Spinal cord (tissue), 10 donors: ENCODE results near the gene DGKI. TPM values are rescaled to one million over a fixed set of nuclear protein-coding genes. Genes with fewer than 3 reads are reported as not detected.

Experiments used
- DNase-seq, 6 donors: peaks; one replicate each; pipeline versions ENCODE4 v3.0.0 to v3.0.0-alpha.2; 2013 to 2015; ENCODE audit warnings: low spot score in 6 of 6, low read depth in 4 of 6
- H3K27ac ChIP-seq: one replicate; pipeline ENCODE4 v1.5.1; 2013; ENCODE audit warnings: low read depth, low read length, control low read depth
- H3K27me3 ChIP-seq: one replicate; pipeline ENCODE4 v1.6.1; 2013; ENCODE audit warnings: low read length; ENCODE audit not compliant: control insufficient read depth, insufficient read depth
- H3K36me3 ChIP-seq: one replicate; pipeline ENCODE4 v1.6.1; 2013; ENCODE audit warnings: low read length; ENCODE audit not compliant: control insufficient read depth, insufficient read depth
- H3K4me1 ChIP-seq: one replicate; pipeline ENCODE4 v1.6.1; 2013; ENCODE audit warnings: low read length; ENCODE audit not compliant: control insufficient read depth, insufficient read depth
- H3K4me3 ChIP-seq: one replicate; pipeline ENCODE4 v1.5.1; 2013; ENCODE audit warnings: low read depth, low read length, control low read depth
- H3K9me3 ChIP-seq: one replicate; pipeline ENCODE4 v1.6.1; 2013; ENCODE audit warnings: low read length; ENCODE audit not compliant: control insufficient read depth, insufficient read depth
- WGBS: methylation state at CpG from one replicate; pipeline ENCODE4 v1.1.5; 2013; ENCODE audit warnings: missing lambda C conversion rate; ENCODE audit not compliant: insufficient coverage; 5-methylcytosine and 5-hydroxymethylcytosine counted together
- polyA plus RNA-seq, 2 donors: library from polyadenylated mRNA; unstranded; fragments of 120-200 nt; gene quantifications; one replicate each; pipeline ENCODE4 v1.2.1, GENCODE V29; 2013; ENCODE audit not compliant: insufficient read length in 2 of 2
- total RNA-seq, 2 donors: library from RNA; depleted of rRNA in 1 of 2; stranded (reverse); fragments of 120-200 nt in 1 of 2; fragments of >200 nt in 1 of 2; gene quantifications; one replicate each; pipeline versions ENCODE4 v1.2.3 to v1.2.4, GENCODE V29; 2013 to 2014
- donor health status: healthy.

The DGKI gene
- total and polyA plus RNA-seq, 4 donors, result 12.4 to 75.0 (median 22.7) TPM

DNA sequence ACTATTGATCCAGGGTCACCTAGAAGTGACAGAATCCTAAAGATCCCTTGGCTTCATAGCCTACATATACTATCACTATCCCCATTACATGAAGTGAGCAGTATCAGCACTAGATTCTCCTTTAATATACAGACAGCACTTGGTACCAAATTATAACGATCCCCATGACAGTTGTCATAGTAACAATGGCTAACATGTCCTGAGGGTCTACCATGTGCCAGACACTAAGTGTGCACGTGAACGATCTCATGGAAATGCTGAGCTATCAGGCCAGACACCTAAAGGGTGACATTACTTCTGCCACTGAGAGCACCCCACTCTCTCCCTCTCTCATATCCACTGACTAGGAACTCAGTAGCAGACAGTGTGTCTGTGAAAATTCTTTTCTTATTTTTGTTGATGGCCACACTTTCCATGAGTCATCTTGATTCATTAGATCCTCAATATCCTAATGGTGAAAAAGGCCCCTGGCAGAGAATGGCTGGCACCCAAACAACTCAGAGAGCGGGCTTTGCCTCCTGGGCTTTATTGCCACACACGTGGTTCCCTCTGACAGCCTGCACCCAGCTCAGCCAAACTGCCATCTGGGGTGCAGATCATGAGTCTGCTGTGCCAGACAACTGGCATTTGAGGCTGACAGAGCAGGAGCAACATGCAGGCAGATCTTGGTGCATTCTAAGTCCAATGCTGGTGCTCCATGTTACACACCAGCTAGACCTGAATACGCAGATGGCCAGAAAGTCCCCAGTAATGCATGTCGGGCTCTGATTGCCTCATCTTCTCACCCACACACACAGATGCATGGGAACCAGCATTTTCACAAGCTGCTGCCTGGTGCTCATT is 176.3 kb downstream of the DGKI start:
- no peaks in the 10 kb centered on the region for H3K27me3 ChIP-seq
- WGBS, result 68% methylated on average over 7 of the region's 7 CpGs
- no peak overlapping the region for H3K4me3 ChIP-seq
- peaks cover 4% of the 10 kb centered on the region for H3K4me1 ChIP-seq
- H3K27ac ChIP-seq, result no peak overlapping the region
- H3K9me3 ChIP-seq, result no peaks in the 10 kb centered on the region
- no peaks in the 10 kb centered on the region for H3K36me3 ChIP-seq
- DNase-seq, result peak in 2 of 6 donors; percentile 54 to 83

DNA sequence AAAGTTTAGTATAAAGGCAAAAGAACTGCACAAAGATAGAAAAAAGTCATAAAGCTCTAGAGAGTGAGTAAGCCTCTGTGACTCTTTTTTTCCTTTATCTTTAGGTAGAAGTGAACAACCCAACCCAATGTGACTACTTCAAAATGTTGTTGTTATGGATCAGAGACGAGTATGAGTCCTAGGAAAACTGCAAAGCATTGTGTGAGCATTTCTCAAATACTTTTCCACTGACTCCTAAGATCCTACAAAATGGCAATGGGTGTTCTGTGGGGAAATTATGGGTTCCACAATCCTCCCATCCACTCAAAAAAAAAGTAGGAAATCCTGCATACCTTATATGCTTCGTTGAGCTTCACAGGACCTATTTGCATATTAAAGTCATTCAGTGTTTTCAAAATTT is 177.1 kb downstream of the DGKI start:
- no peak for DNase-seq

GRCh38 chr7:137668404-137668803 is 178.4 kb downstream of the DGKI start:
- peaks cover 4% of the 10 kb centered on the region for H3K4me1 ChIP-seq
- H3K4me3 ChIP-seq, result no peak overlapping the region
- no peaks in the 10 kb centered on the region for H3K36me3 ChIP-seq
- no peaks in the 10 kb centered on the region for H3K27me3 ChIP-seq
- no peaks in the 10 kb centered on the region for H3K9me3 ChIP-seq
- no peak overlapping the region for H3K27ac ChIP-seq
- 75% methylated on average over 1 of the region's 2 CpGs for WGBS
- DNase-seq, result no peak

More for the DNA sequence above, 177.1 kb downstream of the DGKI start:
- no peak overlapping the region for H3K4me3 ChIP-seq
- no peaks in the 10 kb centered on the region for H3K36me3 ChIP-seq
- no peaks in the 10 kb centered on the region for H3K9me3 ChIP-seq
- H3K27ac ChIP-seq, result no peak overlapping the region
- H3K27me3 ChIP-seq, result no peaks in the 10 kb centered on the region
- H3K4me1 ChIP-seq, result peaks cover 4% of the 10 kb centered on the region
- WGBS, result no CpG with 5 or more reads among the region's 2 CpGs

- Histone ChIP-seq H3K27me3 (no peaks in the 10 kb centered on the region), H3K9me3 (no peaks in the 10 kb centered on the region), H3K27ac (no peak overlapping the region), H3K4me3 (no peak overlapping the region), H3K36me3 (no peaks in the 10 kb centered on the region), H3K4me1 (peaks cover 4% of the 10 kb centered on the region)
- WGBS, result 85% methylated on average over 2 of the region's 5 CpGs
- DNase-seq, result peak in 1 of 6 donors; percentile 39
Observed at GRCh38 chr7:137667633-137668387, 179.0 kb downstream of the DGKI start.

GRCh38 chr7:137664846-137665245 is 181.9 kb downstream of the DGKI start:
- 43% methylated on average over 3 of the region's 4 CpGs for WGBS
- Histone ChIP-seq H3K4me1 (no peaks in the 10 kb centered on the region), H3K4me3 (no peak overlapping the region), H3K27me3 (no peaks in the 10 kb centered on the region), H3K27ac (no peak overlapping the region), H3K9me3 (no peaks in the 10 kb centered on the region), H3K36me3 (no peaks in the 10 kb centered on the region)
- no peak for DNase-seq

DNA sequence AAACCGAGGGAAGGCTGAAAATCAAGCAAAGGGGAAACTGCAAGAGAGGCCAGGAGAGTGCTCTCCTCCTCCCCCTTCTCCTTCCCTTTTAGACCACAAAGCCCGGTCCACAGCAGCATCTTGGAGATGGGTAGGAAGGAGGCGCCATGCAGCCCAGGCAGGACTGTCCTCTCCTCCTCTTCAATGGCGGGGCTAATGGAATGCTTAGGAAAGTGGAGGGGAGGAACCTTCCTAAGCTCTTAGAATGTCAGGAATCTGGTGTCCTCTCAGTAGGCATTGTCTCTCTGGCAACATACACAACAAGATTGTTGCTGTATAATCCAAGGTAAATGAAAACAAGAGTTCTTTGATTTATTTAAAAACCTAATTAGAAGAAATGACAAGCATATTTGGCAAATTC is 185.1 kb downstream of the DGKI start:
- Histone ChIP-seq H3K27ac (no peak overlapping the region), H3K36me3 (no peaks in the 10 kb centered on the region), H3K9me3 (no peaks in the 10 kb centered on the region), H3K27me3 (no peaks in the 10 kb centered on the region), H3K4me1 (no peaks in the 10 kb centered on the region), H3K4me3 (no peak overlapping the region)
- DNase-seq, result no peak
- no CpG with 5 or more reads among the region's 4 CpGs for WGBS

DNA sequence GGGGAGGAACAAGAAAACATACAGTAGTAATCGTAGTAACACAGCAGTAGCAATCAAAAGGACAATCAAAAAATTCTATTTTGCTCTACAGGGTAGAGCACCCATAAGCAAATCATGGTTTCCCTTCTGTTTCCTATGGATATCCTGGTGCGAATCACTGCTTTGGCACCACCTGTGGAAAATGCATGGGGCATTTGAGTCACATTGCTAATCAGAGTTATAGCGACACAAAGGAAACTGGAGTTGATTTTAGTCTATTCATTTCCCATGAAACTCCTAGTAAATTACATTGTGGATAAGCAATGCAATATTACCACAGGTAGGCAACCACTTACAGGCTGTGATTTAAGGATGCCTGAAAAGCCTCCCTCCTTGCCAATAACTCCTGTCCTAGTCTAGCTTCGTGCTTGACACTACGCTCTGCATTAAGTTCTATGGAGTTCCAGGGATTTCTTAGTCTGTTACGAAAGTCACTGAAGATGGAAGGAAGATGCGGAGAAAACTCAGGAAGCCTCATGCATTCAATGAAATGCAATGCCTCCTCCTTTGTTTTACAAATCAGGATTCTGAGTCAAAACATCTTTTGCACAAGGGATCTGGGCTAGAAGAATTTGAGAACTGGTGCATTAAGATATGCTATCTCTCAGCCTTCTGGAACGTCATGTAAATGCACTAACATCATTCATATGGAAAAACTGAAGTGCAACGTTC is 188.4 kb downstream of the DGKI start:
- H3K27me3 ChIP-seq, result no peaks in the 10 kb centered on the region
- no peaks in the 10 kb centered on the region for H3K4me1 ChIP-seq
- no peak overlapping the region for H3K27ac ChIP-seq
- H3K9me3 ChIP-seq, result no peaks in the 10 kb centered on the region
- peak in 1 of 6 donors; percentile 26 for DNase-seq
- no peak overlapping the region for H3K4me3 ChIP-seq
- no CpG with 5 or more reads among the region's 9 CpGs for WGBS
- H3K36me3 ChIP-seq, result peaks cover 6% of the 10 kb centered on the region

DNA sequence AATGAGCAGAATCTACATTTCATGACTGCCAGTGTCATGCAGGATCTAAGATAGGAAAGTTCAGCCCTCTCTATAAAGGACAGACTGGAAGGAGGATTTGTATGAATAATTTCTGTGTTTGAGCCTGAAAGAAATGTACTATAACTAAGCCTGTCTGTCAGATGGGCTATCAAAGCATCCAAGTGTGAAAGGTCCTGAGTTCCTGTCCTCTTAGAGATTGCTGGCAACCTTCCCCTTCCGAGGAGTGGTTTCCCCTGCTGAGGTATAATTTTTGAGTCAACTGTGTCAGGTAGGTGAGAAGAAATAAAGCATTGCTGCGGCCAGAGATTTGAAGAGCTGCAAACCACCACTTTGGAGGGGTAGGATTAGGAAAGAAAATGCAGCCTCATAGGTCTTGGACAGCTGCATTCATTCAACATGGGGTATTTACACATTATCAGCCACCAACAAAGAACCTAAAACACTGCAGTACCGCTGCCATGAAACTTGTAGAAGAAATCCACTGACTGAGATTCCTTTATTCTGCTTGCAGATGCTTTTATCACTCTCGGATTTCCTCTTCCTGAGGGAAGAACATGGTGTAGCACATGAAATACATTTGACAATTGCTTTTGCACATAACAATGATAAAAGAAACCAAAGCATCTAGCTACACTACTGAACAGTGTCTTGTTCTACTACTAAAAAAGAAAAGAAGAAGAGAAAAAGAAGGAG is 189.1 kb downstream of the DGKI start:
- Histone ChIP-seq H3K4me1 (no peaks in the 10 kb centered on the region), H3K27ac (no peak overlapping the region), H3K36me3 (peaks cover 10% of the 10 kb centered on the region), H3K9me3 (no peaks in the 10 kb centered on the region), H3K4me3 (no peak overlapping the region), H3K27me3 (no peaks in the 10 kb centered on the region)
- 20% methylated on average over 2 of the region's 4 CpGs for WGBS
- DNase-seq, result no peak

GRCh38 chr7:137656850-137657232 is 189.9 kb downstream of the DGKI start:
- Histone ChIP-seq H3K27me3 (no peaks in the 10 kb centered on the region), H3K4me3 (no peak overlapping the region), H3K36me3 (peaks cover 10% of the 10 kb centered on the region), H3K9me3 (no peaks in the 10 kb centered on the region), H3K4me1 (no peaks in the 10 kb centered on the region), H3K27ac (peak overlapping the region; percentile 33)
- no CpG with 5 or more reads among the region's 3 CpGs for WGBS
- DNase-seq, result no peak
